ENCODE data around the gene SVIL. TPM values are rescaled to one million over a fixed set of nuclear protein-coding genes. Genes with fewer than 3 reads are reported as not detected.
"Not testable (repeated sequence)": the region's sequence is repeated elsewhere in the genome, so short reads cannot be mapped to it uniquely, and the experiment has no call there.

The SVIL gene
- total RNA-seq, 2 donors from 2014 or later, result 349 to 483 TPM

GRCh38 chr10:29486433-29486832, 148.3 kb downstream of the SVIL start:
- Histone ChIP-seq H3K4me1 (ENCODE audit: control insufficient read depth in 1 of 2, low read depth in 2 of 2) (peaks cover 17 to 39% of the 10 kb centered on the region in 2 donors), H3K9me3 (no peaks in the 10 kb centered on the region), H3K4me3 (no peak overlapping the region), H3K27ac (no peak overlapping the region), H3K27me3 (replicated peaks; ENCODE audit: insufficient read depth) (no peaks in the 10 kb centered on the region), H3K36me3 (peaks cover 74% of the 10 kb centered on the region)
- no peak for DNase-seq (ENCODE audit: low spot score)
- TF ChIP-seq CTCF (IDR thresholded peaks at IDR 0.05), result no peak
- ATAC-seq (ENCODE audit: insufficient number of reproducible peaks, low FRiP score, low read depth), result no peak

GRCh38 chr10:29484677-29485076, 150.1 kb downstream of the SVIL start:
- not testable (repeated sequence) for H3K27me3 ChIP-seq (replicated peaks; ENCODE audit: insufficient read depth); ATAC-seq (ENCODE audit: insufficient number of reproducible peaks, low FRiP score, low read depth); H3K9me3 ChIP-seq; H3K4me3 ChIP-seq; DNase-seq (ENCODE audit: low spot score)
- H3K27ac ChIP-seq, result peak overlapping the region in 1 of 2 donors; percentile 21
- peaks cover 17 to 42% of the 10 kb centered on the region in 2 donors for H3K4me1 ChIP-seq (ENCODE audit: control insufficient read depth in 1 of 2, low read depth in 2 of 2)
- peaks cover 64% of the 10 kb centered on the region for H3K36me3 ChIP-seq

- no peaks in the 10 kb centered on the region for H3K9me3 ChIP-seq
- TF ChIP-seq CTCF (IDR thresholded peaks at IDR 0.05), result no peak
- H3K27ac ChIP-seq, result peak overlapping the region; percentile 54 to 64
- H3K27me3 ChIP-seq (replicated peaks; ENCODE audit: insufficient read depth), result no peaks in the 10 kb centered on the region
- ATAC-seq (ENCODE audit: insufficient number of reproducible peaks, low FRiP score, low read depth) (no peak), DNase-seq (ENCODE audit: low spot score) (no peak)
- peaks cover 17 to 57% of the 10 kb centered on the region in 2 donors for H3K4me1 ChIP-seq (ENCODE audit: control insufficient read depth in 1 of 2, low read depth in 2 of 2)
- peaks cover 48% of the 10 kb centered on the region for H3K36me3 ChIP-seq
- no peak overlapping the region for H3K4me3 ChIP-seq
Observed at GRCh38 chr10:29482591-29483431, 152.0 kb downstream of the SVIL start.

- no peak for TF ChIP-seq CTCF (IDR thresholded peaks at IDR 0.05)
- Histone ChIP-seq H3K36me3 (peaks cover 41% of the 10 kb centered on the region), H3K9me3 (no peaks in the 10 kb centered on the region), H3K27me3 (replicated peaks; ENCODE audit: insufficient read depth) (no peaks in the 10 kb centered on the region), H3K27ac (peak overlapping the region; percentile 54 to 64), H3K4me3 (no peak overlapping the region), H3K4me1 (ENCODE audit: control insufficient read depth in 1 of 2, low read depth in 2 of 2) (peaks cover 17 to 65% of the 10 kb centered on the region in 2 donors)
- no peak for ATAC-seq (ENCODE audit: insufficient number of reproducible peaks, low FRiP score, low read depth)
- no peak for DNase-seq (ENCODE audit: low spot score)
Observed at GRCh38 chr10:29481906-29482440, 152.8 kb downstream of the SVIL start.

- H3K36me3 ChIP-seq, result peaks cover 25% of the 10 kb centered on the region
- H3K4me3 ChIP-seq, result no peak overlapping the region
- H3K27ac ChIP-seq, result peak overlapping the region in 1 of 2 donors; percentile 45
- no peaks in the 10 kb centered on the region for H3K27me3 ChIP-seq (replicated peaks; ENCODE audit: insufficient read depth)
- TF ChIP-seq CTCF (IDR thresholded peaks at IDR 0.05), result no peak
- H3K9me3 ChIP-seq, result no peaks in the 10 kb centered on the region
- ATAC-seq (ENCODE audit: insufficient number of reproducible peaks, low FRiP score, low read depth) (no peak), DNase-seq (ENCODE audit: low spot score) (no peak)
- H3K4me1 ChIP-seq (ENCODE audit: control insufficient read depth in 1 of 2, low read depth in 2 of 2), result peaks cover 17 to 75% of the 10 kb centered on the region in 2 donors
Observed at GRCh38 chr10:29479981-29480954, 154.5 kb downstream of the SVIL start.

Data from thoracic aorta (tissue), 2 donors.